ENCODE data around the gene NYAP1. TPM values are rescaled to one million over a fixed set of nuclear protein-coding genes. Genes with fewer than 3 reads are reported as not detected.

Gene NYAP1
- total and polyA plus RNA-seq, 2 of the 8 experiments (the other 6 are each of a cell fraction or from before 2014, with no cell fraction given): 1.9 to 4.6 TPM

DNA sequence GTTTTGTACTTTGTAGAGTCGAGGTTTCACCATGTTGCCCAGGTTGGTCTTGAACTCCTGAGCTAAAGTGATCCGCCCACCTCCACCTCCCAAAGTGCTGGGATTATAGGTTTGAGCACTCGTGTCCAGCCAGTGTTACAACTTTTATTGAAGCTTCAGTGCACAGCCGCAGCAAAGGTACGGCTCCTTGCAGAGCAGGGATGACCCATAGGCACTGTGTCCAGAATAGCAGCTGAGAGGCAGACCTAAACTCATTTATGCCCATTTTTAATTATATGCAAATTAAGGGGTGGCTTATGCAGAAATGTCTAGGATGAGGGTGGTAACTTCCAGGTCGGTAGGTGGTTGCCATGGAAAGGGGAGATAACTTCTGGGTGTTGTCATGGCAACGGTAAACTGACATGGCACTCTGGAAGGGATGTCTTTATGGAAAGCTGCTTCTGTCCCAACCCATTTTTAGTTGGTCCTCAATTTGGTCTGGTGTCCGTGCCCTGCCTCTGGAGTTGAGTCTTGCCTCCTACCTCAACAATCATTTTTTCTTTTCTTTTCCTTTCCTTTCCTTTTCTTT is 22.7 kb downstream of the NYAP1 start:
- Histone ChIP-seq H3K4me3 (ENCODE audit: extremely low read depth in 1 of 4, insufficient read depth in 2 of 4, low read depth in 3 of 4, low read length in 4 of 4) (no peak overlapping the region), H3K23me2 (ENCODE audit: low read depth, low read length) (no peaks in the 10 kb centered on the region), H3K23ac (ENCODE audit: insufficient read length) (no peak overlapping the region), H4K20me1 (replicated peaks in 1 of 2; ENCODE audit: control insufficient read depth in 1 of 2, insufficient read depth in 2 of 2, low read length in 2 of 2) (no peaks in the 10 kb centered on the region), H4K91ac (replicated peaks; ENCODE audit: insufficient read length, low read length) (no peak overlapping the region), H3K56ac (replicated peaks; ENCODE audit: insufficient read length, low read depth, low read length) (no peak overlapping the region), H3K27me3 (replicated peaks in 1 of 4; ENCODE audit: control insufficient read depth in 3 of 4, extremely low read depth in 1 of 4, insufficient read depth in 3 of 4, low read length in 3 of 4) (no peaks in the 10 kb centered on the region; a peak in 1 of 7 replicates), H3K4me1 (replicated peaks in 1 of 4; ENCODE audit: control insufficient read depth in 3 of 4, insufficient read depth in 4 of 4, low read length in 3 of 4) (no peaks in the 10 kb centered on the region), H2BK12ac (ENCODE audit: low read depth, low read length) (no peak overlapping the region), H2AFZ (ENCODE audit: low read length) (no peak overlapping the region), H3K4ac (replicated peaks; ENCODE audit: insufficient read length, low read depth, low read length) (no peak overlapping the region), H3K4me2 (ENCODE audit: insufficient read depth in 1 of 2, low read depth in 2 of 2, low read length in 2 of 2) (no peak overlapping the region), H2BK5ac (ENCODE audit: low read depth, low read length) (no peak overlapping the region), H3K14ac (ENCODE audit: insufficient read length) (no peak overlapping the region), H2AK5ac (ENCODE audit: low read depth, low read length) (no peak overlapping the region), H3K9me3 (ENCODE audit: insufficient read depth in 2 of 2, low read depth in 1 of 2, low read length in 1 of 2) (no peaks in the 10 kb centered on the region), H2BK20ac (ENCODE audit: low read length) (no peak overlapping the region), H4K8ac (ENCODE audit: extremely low read depth, insufficient read depth, low read length) (no peak overlapping the region), H3K9ac (replicated peaks in 1 of 4; ENCODE audit: extremely low read depth in 1 of 4, low read depth in 3 of 4, low read length in 3 of 4) (no peak overlapping the region), H2BK120ac (replicated peaks; ENCODE audit: low read depth, low read length) (no peak overlapping the region), H3K36me3 (ENCODE audit: control insufficient read depth in 2 of 4, insufficient read depth in 4 of 4, low read length in 3 of 4) (no peaks in the 10 kb centered on the region), H3K79me1 (ENCODE audit: low read depth, low read length) (no peaks in the 10 kb centered on the region), H2BK15ac (ENCODE audit: low read length) (no peak overlapping the region), H3K27ac (ENCODE audit: low read depth, low read length) (no peak overlapping the region), H3K79me2 (ENCODE audit: control insufficient read depth in 1 of 2, insufficient read depth in 2 of 2, low read length in 2 of 2) (no peaks in the 10 kb centered on the region), H4K5ac (ENCODE audit: insufficient read length, low read depth, low read length) (no peak overlapping the region), H3K18ac (ENCODE audit: extremely low read depth, low read length) (no peak overlapping the region)
- DNase-seq (ENCODE audit: low read depth in 1 of 2, low spot score in 2 of 2) (no peak), FAIRE-seq (no peak)
- ChIA-PET POLR2A (ENCODE audit: partially characterized antibody) (interaction anchor here (0.5 to 0.7 kb wide), 2 partner anchors 62 to 346 kb away, joined by 3 read pairs; no protein-coding TSS in a partner anchor), CTCF (ENCODE audit: partially characterized antibody) (interaction anchor here (1.4 to 1.9 kb wide), 4 partner anchors 11 to 57 kb away, joined by 4 to 8 read pairs (median 6); no protein-coding TSS in a partner anchor)
- TF ChIP-seq BCL11A (IDR thresholded peaks at IDR 0.05; ENCODE audit: low read depth in 2 of 2, low read length in 2 of 2) (no peak), SIN3A (conservative IDR thresholded peaks at IDR 0.05 in 1 of 2, IDR thresholded peaks at IDR 0.05 in 1 of 2; ENCODE audit: low read depth in 1 of 2, low read length in 2 of 2) (0 out of 4 replicates have a peak, but pooled peaks of 1 of the 2 experiments have one; percentile 56), RNF2 (IDR thresholded peaks at IDR 0.05; ENCODE audit: borderline replicate concordance, low read depth, low read length, missing control alignments, poor library complexity, severe bottlenecking) (no peak), RBBP5 (IDR thresholded peaks at IDR 0.05; ENCODE audit: borderline replicate concordance, low read depth, low read length) (no peak), GTF2F1 (IDR thresholded peaks at IDR 0.05; ENCODE audit: borderline replicate concordance, low read depth, low read length) (no peak), SIRT6 (IDR thresholded peaks at IDR 0.05; ENCODE audit: low read length) (no peak)
- TF ChIP-seq, protein P1, sequence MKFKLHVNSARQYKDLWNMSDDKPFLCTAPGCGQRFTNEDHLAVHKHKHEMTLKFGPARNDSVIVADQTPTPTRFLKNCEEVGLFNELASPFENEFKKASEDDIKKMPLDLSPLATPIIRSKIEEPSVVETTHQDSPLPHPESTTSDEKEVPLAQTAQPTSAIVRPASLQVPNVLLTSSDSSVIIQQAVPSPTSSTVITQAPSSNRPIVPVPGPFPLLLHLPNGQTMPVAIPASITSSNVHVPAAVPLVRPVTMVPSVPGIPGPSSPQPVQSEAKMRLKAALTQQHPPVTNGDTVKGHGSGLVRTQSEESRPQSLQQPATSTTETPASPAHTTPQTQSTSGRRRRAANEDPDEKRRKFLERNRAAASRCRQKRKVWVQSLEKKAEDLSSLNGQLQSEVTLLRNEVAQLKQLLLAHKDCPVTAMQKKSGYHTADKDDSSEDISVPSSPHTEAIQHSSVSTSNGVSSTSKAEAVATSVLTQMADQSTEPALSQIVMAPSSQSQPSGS (IDR thresholded peaks at IDR 0.05; ENCODE audit: low read length): no peak
- WGBS, 2 experiments (ENCODE audit: extremely low coverage in 1 of 2, insufficient coverage in 1 of 2, insufficient read length in 1 of 2, insufficient replicate concordance in 2 of 2, low coverage in 1 of 2, low lambda C conversion rate in 2 of 2, missing lambda C conversion rate in 1 of 2): 72% methylated on average over 8 of the region's 8 CpGs; no CpG with 5 or more reads in 1 of the 2 experiments

Data from H1 (cell line).